IMR-90 (cell line): ENCODE measurements around the gene TCF12. TPM values are rescaled to one million over a fixed set of nuclear protein-coding genes. Genes with fewer than 3 reads are reported as not detected.

ENCODE experiments used
- ATAC-seq: fragments of 200-7000 bp; cut with Tn5 transposase; 2 replicates; pipeline ENCODE4 v1.9.1; 2020; ENCODE audit warnings: low read depth, mild to moderate bottlenecking, moderate library complexity
- BruUV-seq: library from RNA; stranded (reverse); fragments of 400-500 nt; replicated peaks from 2 replicates; lab custom pipeline; 2021; lab: Mats Ljungman, UMichigan
- CTCF ChIA-PET: fragments of 300-600 bp; formaldehyde crosslinking; extraction: SDS; loops from one replicate; lab custom pipeline; 2021; ENCODE audit warnings: antibody characterized with exemption; lab: Yijun Ruan, JAX
- POLR2A ChIA-PET: fragments of 300-600 bp; sonication (Branson Sonifier 250); formaldehyde crosslinking; loops from one replicate; lab custom pipeline; 2022; ENCODE audit warnings: antibody characterized with exemption; ENCODE audit not compliant: unreplicated experiment; lab: Charles Lee
- DNase-seq: peaks from one replicate; pipeline ENCODE4 v3.0.0; 2013
- H2AFZ ChIP-seq: replicated peaks from 2 replicates; pipeline ENCODE3; 2013; ENCODE audit warnings: low read length, mild to moderate bottlenecking; ENCODE audit not compliant: poor library complexity
- H2AK5ac ChIP-seq: 2 replicates; pipeline ENCODE4 v1.6.1; 2013; ENCODE audit warnings: low read depth, low read length, inconsistent platforms
- H2AK9ac ChIP-seq: replicated peaks from 2 replicates; pipeline ENCODE3; 2013; ENCODE audit warnings: mild to moderate bottlenecking, low read depth, low read length, moderate library complexity; ENCODE audit not compliant: poor library complexity
- H2BK120ac ChIP-seq: 2 replicates; pipeline ENCODE4 v1.6.1; 2013; ENCODE audit warnings: low read depth, low read length, inconsistent platforms
- H2BK15ac ChIP-seq: 3 replicates; pipeline ENCODE4 v1.6.1; 2013; ENCODE audit warnings: low read depth, low read length, inconsistent platforms
- H2BK20ac ChIP-seq: 2 replicates; pipeline ENCODE4 v1.6.1; 2013; ENCODE audit warnings: low read depth, mild to moderate bottlenecking, inconsistent platforms, low read length, moderate library complexity
- H2BK5ac ChIP-seq: 2 replicates; pipeline ENCODE4 v1.6.1; 2013; ENCODE audit warnings: mild to moderate bottlenecking, low read depth, low read length, inconsistent platforms; ENCODE audit not compliant: poor library complexity, severe bottlenecking
- H3K14ac ChIP-seq: replicated peaks from 2 replicates; pipeline ENCODE4 v1.6.1; 2013; ENCODE audit warnings: low read depth, low read length, inconsistent platforms
- H3K18ac ChIP-seq: 2 replicates; pipeline ENCODE4 v1.6.1; 2013; ENCODE audit warnings: low read depth, low read length, control low read depth
- H3K23ac ChIP-seq: 2 replicates; pipeline ENCODE4 v1.6.1; 2013; ENCODE audit warnings: low read depth, low read length, inconsistent platforms
- H3K27ac ChIP-seq: 2 replicates; pipeline ENCODE4 v1.5.1; 2013; ENCODE audit warnings: mild to moderate bottlenecking, control low read depth, low read length; ENCODE audit not compliant: insufficient read depth
- H3K27me3 ChIP-seq: 2 replicates; pipeline ENCODE4 v1.6.1; 2013; ENCODE audit warnings: low read length; ENCODE audit not compliant: control insufficient read depth, insufficient read depth
- H3K36me3 ChIP-seq: 2 replicates; pipeline ENCODE4 v1.6.1; 2013; ENCODE audit warnings: low read length, mixed read lengths; ENCODE audit not compliant: control insufficient read depth, insufficient read depth
- H3K4ac ChIP-seq: 2 replicates; pipeline ENCODE4 v1.6.1; 2013; ENCODE audit warnings: low read depth, low read length, inconsistent platforms
- H3K4me1 ChIP-seq: 2 replicates; pipeline ENCODE4 v1.6.1; 2013; ENCODE audit warnings: low read length, mixed read lengths; ENCODE audit not compliant: control insufficient read depth, insufficient read depth
- H3K4me2 ChIP-seq: 2 replicates; pipeline ENCODE4 v1.6.1; 2013; ENCODE audit warnings: low read depth, mild to moderate bottlenecking, control low read depth, low read length, moderate library complexity
- H3K4me3 ChIP-seq: 2 replicates; pipeline ENCODE4 v1.5.1; 2013; ENCODE audit warnings: low read depth, mild to moderate bottlenecking, control low read depth, low read length, moderate library complexity; ENCODE audit not compliant: insufficient read depth
- H3K56ac ChIP-seq: 2 replicates; pipeline ENCODE4 v1.6.1; 2013; ENCODE audit warnings: low read length, inconsistent platforms; ENCODE audit not compliant: insufficient read depth; ENCODE audit errors: extremely low read depth
- H3K79me1 ChIP-seq, 2 experiments: 2 replicates each; pipeline ENCODE4 v1.6.1; 2013; ENCODE audit warnings: low read length in 2 of 2, inconsistent platforms in 1 of 2, low read depth in 1 of 2
- H3K9ac ChIP-seq: 2 replicates; pipeline ENCODE4 v1.6.1; 2013; ENCODE audit warnings: low read depth, low read length, control low read depth
- H3K9me1 ChIP-seq: 2 replicates; pipeline ENCODE4 v1.6.1; 2013; ENCODE audit warnings: low read length, inconsistent platforms; ENCODE audit not compliant: insufficient read depth
- H3K9me3 ChIP-seq: 2 replicates; pipeline ENCODE4 v1.6.1; 2013; ENCODE audit warnings: low read length; ENCODE audit not compliant: control insufficient read depth, insufficient read depth
- H4K20me1 ChIP-seq: 2 replicates; pipeline ENCODE4 v1.6.1; 2013; ENCODE audit warnings: low read length, inconsistent platforms; ENCODE audit not compliant: insufficient read depth
- H4K5ac ChIP-seq: 2 replicates; pipeline ENCODE4 v1.6.1; 2013; ENCODE audit warnings: mild to moderate bottlenecking, low read depth, low read length, control low read depth
- H4K8ac ChIP-seq, 2 experiments: 2 replicates each; pipeline ENCODE4 v1.6.1; 2013; ENCODE audit warnings: low read depth in 2 of 2, low read length in 2 of 2, control low read depth in 1 of 2, inconsistent platforms in 1 of 2
- H4K91ac ChIP-seq: 2 replicates; pipeline ENCODE4 v1.6.1; 2013; ENCODE audit warnings: low read depth, low read length, inconsistent platforms; ENCODE audit not compliant: insufficient read depth
- BHLHE40 ChIP-seq: fragments of 150-350 bp; IDR thresholded peaks from 2 replicates; pipeline ENCODE4 v1.6.1; 2016; ENCODE audit warnings: mild to moderate bottlenecking, low read depth, low read length
- CHD1 ChIP-seq: IDR thresholded peaks from 2 replicates; pipeline ENCODE4 v1.6.1; 2012; ENCODE audit warnings: low read depth, low read length, improper control_type of control experiment
- FOS ChIP-seq: fragments of 150-350 bp; IDR thresholded peaks from 2 replicates; pipeline ENCODE4 v1.6.1; 2016; ENCODE audit warnings: low read depth, low read length
- MAFK ChIP-seq: IDR thresholded peaks from 2 replicates; pipeline ENCODE4 v1.6.1; 2012; ENCODE audit warnings: low read depth, low read length, improper control_type of control experiment
- MAZ ChIP-seq: IDR thresholded peaks from 2 replicates; pipeline ENCODE4 v1.6.1; 2012; ENCODE audit warnings: low read depth, mild to moderate bottlenecking, low read length, improper control_type of control experiment, moderate library complexity, borderline replicate concordance
- RAD21 ChIP-seq: IDR thresholded peaks from 2 replicates; pipeline ENCODE4 v1.6.1; 2012; ENCODE audit warnings: low read length, improper control_type of control experiment
- RCOR1 ChIP-seq: IDR thresholded peaks from 2 replicates; pipeline ENCODE4 v1.6.1; 2012; ENCODE audit warnings: mild to moderate bottlenecking, low read length, improper control_type of control experiment; ENCODE audit not compliant: insufficient replicate concordance
- RFX5 ChIP-seq: IDR thresholded peaks from 2 replicates; pipeline ENCODE4 v1.8.0; 2012; ENCODE audit warnings: low read depth, mild to moderate bottlenecking, low read length, moderate library complexity
- SMC3 ChIP-seq: fragments of 150-350 bp; IDR thresholded peaks from 2 replicates; pipeline ENCODE4 v1.6.1; 2016; ENCODE audit warnings: low read depth, mild to moderate bottlenecking, antibody characterized with exemption, low read length, moderate library complexity
- USF2 ChIP-seq: fragments of 150-350 bp; IDR thresholded peaks from 2 replicates; pipeline ENCODE4 v1.6.1; 2017; ENCODE audit warnings: mild to moderate bottlenecking, antibody characterized with exemption, low read length, low read depth
- WGBS, 2 experiments: methylation state at CpG; one replicate each; pipeline versions ENCODE4 v1.1.5 to v1.1.7; 2013; ENCODE audit warnings: missing lambda C conversion rate in 2 of 2; ENCODE audit not compliant: insufficient read length in 1 of 2; ENCODE audit errors: extremely low coverage in 2 of 2; 5-methylcytosine and 5-hydroxymethylcytosine counted together
- dilution Hi-C: fragments of 300-500 bp; cut with HindIII; formaldehyde crosslinking; loops from one replicate; pipeline ENCODE4 v1.14.3; 2018; ENCODE audit warnings: low sequenced_read_pairs; ENCODE audit not compliant: unreplicated experiment
- in situ Hi-C: fragments of 300-500 bp; cut with MboI; formaldehyde crosslinking; loops from 3 replicates; pipeline ENCODE4 v1.14.3; 2019; ENCODE audit warnings: low sequenced_read_pairs, inconsistent platforms, mixed read lengths
- intact Hi-C: fragments of 100-400 bp; cut with micrococcal nuclease; formaldehyde crosslinking; loops from 2 replicates; pipeline ENCODE4 v1.10.0; 2022
- polyA plus RNA-seq, 3 experiments: library from polyadenylated mRNA; depleted of rRNA; stranded (reverse); fragments of >200 nt; gene quantifications; 2 replicates each; pipeline ENCODE4 v1.2.3, GENCODE V29; 2012; ENCODE audit warnings: low replicate concordance in 1 of 3
- total RNA-seq: library from RNA; depleted of rRNA; stranded (reverse); fragments of >200 nt; gene quantifications from 2 replicates; pipeline ENCODE4 v1.2.3, GENCODE V29; 2012
- TF ChIP-seq, protein P1 (sequence below): conservative IDR thresholded peaks from 2 replicates; pipeline ENCODE4 v1.5.1; 2012; ENCODE audit warnings: mild to moderate bottlenecking, low read depth, low read length, improper control_type of control experiment

The TCF12 gene
- total and polyA plus RNA-seq, 2 of the 4 experiments (the other 2 are of a cell fraction): 79.4 to 160 TPM

DNA sequence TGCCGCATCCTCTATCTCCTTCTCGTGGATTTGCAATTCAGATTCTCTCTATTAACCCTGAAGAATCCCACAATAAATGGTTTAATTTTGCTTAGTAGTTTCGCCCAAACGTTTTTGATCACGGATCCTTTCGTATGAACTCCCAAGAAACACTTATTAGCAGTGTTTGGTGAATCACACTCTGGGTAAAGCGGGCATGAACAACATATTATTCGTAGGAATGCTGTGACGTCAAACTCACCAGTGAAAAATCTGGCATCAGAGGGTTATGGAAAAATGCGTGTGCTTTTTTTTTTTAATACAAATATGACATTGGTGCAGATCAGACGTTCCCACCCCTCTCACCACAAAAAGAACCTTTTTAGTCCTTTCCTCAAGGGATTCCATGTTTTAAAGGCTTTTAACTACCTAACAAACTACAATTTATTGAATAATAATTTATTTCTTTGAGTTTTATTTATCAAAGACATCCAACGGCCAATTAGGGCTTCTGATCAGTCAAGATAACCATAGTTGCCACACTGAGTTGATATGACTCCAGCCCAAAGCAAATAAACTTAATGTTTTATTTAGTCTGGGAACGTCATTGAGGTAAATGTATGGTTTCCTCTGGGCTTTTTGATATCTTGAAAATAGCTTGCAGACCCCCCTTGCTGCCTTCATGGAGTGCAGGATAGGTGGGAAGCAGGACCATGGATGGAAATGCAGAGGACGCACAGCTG is 412.3 kb downstream of the TCF12 start:
- CTCF ChIA-PET: no interaction called here
- peaks cover 7% of the 10 kb centered on the region for H3K4me1 ChIP-seq
- in situ Hi-C loops: no loop called here

More for the DNA sequence above, 412.3 kb downstream of the TCF12 start:
- Histone ChIP-seq H3K18ac (no peak overlapping the region), H3K9me1 (peaks cover 12% of the 10 kb centered on the region), H3K4me2 (no peak overlapping the region), H2BK15ac (no peak overlapping the region), H3K23ac (no peak overlapping the region), H3K56ac (no peak overlapping the region), H3K4me3 (no peak overlapping the region), H2BK120ac (peak overlapping the region; percentile 35; the same call in 1 of the 2 replicates), H2AFZ (no peak overlapping the region), H4K91ac (no peak overlapping the region), H3K27ac (no peak overlapping the region), H2AK9ac (no peak overlapping the region), H4K5ac (no peak overlapping the region), H2BK5ac (no peak overlapping the region), H3K4ac (no peak overlapping the region), H2AK5ac (peak overlapping the region; percentile 66; the same call in 1 of the 2 replicates), H3K27me3 (no peaks in the 10 kb centered on the region), H3K9me3 (no peaks in the 10 kb centered on the region), H4K8ac (no peak overlapping the region), H3K14ac (no peak overlapping the region), H3K79me1 (no peaks in the 10 kb centered on the region), H4K20me1 (no peaks in the 10 kb centered on the region), H3K9ac (no peak overlapping the region), H3K36me3 (no peaks in the 10 kb centered on the region), H2BK20ac (peak overlapping the region; percentile 57; the same call in 1 of the 2 replicates)
- BruUV-seq: no TSS peak
- ATAC-seq (no peak), DNase-seq (peak; percentile 58)
- dilution Hi-C loops (loop anchor here (25.0 kb wide), 1 partner anchor 207 kb away; no protein-coding TSS in a partner anchor), intact Hi-C loops (no loop called here)
- POLR2A ChIA-PET: interaction anchor here (0.5 kb wide), 1 partner anchor 423 kb away, joined by 5 read pairs; no protein-coding TSS in a partner anchor
- TF ChIP-seq, protein P1, sequence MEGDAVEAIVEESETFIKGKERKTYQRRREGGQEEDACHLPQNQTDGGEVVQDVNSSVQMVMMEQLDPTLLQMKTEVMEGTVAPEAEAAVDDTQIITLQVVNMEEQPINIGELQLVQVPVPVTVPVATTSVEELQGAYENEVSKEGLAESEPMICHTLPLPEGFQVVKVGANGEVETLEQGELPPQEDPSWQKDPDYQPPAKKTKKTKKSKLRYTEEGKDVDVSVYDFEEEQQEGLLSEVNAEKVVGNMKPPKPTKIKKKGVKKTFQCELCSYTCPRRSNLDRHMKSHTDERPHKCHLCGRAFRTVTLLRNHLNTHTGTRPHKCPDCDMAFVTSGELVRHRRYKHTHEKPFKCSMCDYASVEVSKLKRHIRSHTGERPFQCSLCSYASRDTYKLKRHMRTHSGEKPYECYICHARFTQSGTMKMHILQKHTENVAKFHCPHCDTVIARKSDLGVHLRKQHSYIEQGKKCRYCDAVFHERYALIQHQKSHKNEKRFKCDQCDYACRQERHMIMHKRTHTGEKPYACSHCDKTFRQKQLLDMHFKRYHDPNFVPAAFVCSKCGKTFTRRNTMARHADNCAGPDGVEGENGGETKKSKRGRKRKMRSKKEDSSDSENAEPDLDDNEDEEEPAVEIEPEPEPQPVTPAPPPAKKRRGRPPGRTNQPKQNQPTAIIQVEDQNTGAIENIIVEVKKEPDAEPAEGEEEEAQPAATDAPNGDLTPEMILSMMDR: no peak
- TF ChIP-seq BHLHE40: no peak
- TF ChIP-seq RAD21: no peak
- no peak for TF ChIP-seq FOS
- TF ChIP-seq MAZ: no peak
- no peak for TF ChIP-seq RCOR1
- no peak for TF ChIP-seq SMC3
- TF ChIP-seq RFX5: no peak
- no peak for TF ChIP-seq USF2
- TF ChIP-seq CHD1: no peak
- TF ChIP-seq MAFK: no peak
- no CpG with 5 or more reads among the region's 14 CpGs for WGBS, 2 experiments
